EH (cell line): Measurements from ENCODE around the gene STXBP5.
"Not testable (repeated sequence)": the region's sequence is repeated elsewhere in the genome, so short reads cannot be mapped to it uniquely, and the experiment has no call there.

ENCODE experiments used
- DNase-seq: peaks from one replicate; pipeline ENCODE4 v3.0.0-alpha.2; 2015; ENCODE audit warnings: low read depth

STXBP5 gene

DNA sequence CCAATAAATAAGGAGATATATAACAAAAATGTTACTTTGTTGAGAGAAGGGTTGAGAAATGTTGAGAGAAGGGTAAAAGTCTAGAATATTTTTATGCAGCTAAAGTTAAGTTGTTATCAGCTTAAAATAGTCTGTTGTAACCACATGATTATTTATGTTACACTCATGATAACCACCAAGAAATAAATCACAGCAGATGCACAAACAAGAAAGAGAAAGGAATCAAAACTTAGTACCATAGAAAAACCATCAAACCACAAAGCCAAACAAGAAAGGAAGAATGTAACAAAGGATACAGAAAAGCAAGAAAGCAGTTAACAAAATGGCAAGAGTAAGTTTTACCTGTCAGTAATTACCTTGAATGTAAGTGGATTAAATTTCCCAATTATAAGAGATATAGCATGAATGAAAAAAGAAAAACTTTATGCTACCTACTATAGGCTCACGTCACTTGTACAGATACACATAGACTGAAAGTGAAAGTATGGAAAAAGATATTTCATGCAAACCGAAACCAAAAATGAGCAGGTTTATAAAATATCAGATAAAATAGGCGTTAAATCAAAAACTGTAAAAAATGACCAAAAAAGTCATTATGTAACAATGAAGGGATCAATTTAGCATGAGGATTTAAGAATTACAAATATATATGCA lies 93.6 kb downstream of the STXBP5 start:
- DNase-seq = peak; percentile 20

- peak; percentile 18 for DNase-seq
These were observed 94.2 kb downstream of the STXBP5 start for GRCh38 chr6:147298461-147298860.

DNA sequence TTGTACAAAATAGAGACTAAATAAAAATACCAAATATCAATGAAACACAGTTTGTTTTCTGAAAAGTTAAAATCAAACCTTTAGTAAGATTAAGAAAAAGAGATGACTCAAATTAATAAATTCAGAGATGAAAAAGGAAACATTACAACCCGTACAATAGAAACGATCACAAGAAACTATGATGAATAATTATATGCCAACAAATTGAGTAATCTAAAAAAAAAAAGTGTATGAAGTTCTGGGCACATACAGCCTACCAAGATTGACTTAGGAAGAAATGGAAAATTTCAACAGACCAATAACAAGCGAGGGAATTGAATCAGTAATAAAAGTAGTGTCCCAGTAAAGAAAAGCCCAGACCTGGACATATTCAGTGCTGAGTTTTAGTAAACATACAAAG lies 94.8 kb downstream of the STXBP5 start:
- no peak for DNase-seq

DNA sequence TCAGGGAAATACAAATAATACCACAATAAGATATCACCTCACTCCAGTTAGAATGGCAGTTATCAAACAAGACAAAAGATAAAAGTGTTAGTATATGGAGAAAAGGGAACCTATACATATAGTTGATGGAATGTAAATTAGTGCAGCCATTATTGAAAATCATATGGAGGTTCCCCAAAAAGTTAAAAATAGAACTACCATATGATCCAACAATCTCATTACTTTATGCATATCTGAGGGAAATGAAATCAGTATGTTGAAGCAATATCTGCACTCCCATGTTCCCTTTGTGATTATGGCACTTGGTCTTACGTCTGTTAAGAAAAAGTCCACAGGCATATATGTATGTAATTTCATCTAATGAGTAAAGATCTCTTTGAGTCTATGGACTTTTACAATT lies 96.9 kb downstream of the STXBP5 start:
- no peak for DNase-seq

- no peak for DNase-seq
These were observed 99.8 kb downstream of the STXBP5 start for GRCh38 chr6:147304016-147304415.

- no peak for DNase-seq
These were observed 106.3 kb downstream of the STXBP5 start for GRCh38 chr6:147310521-147310920.

- peak; percentile 54 for DNase-seq
These were observed 107.0 kb downstream of the STXBP5 start for GRCh38 chr6:147311218-147311617.

DNA sequence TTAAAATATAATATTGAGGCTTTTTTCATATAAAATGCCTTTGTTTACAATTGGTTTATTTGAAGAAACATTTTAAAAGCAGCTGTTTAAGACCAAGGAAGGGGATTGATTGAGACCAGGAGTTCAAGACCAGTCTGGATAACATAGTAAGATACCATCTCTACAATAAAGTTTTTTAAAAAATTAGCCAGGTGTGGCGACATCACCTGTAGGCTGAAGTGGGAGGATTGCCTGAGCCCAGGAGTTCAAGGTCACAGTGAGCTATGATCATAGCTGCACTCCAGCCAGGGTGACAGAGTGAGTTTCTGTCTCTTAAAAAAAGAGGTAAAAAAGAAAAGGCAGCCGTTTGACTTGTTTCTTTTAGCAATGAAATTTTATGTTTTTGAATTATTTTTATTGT lies 117.0 kb downstream of the STXBP5 start:
- DNase-seq = no peak

GRCh38 chr6:147322299-147323162 lies 118.3 kb downstream of the STXBP5 start:
- peak; percentile 35 for DNase-seq

- DNase-seq = no peak
These were observed 121.3 kb downstream of the STXBP5 start for GRCh38 chr6:147325557-147325956.

GRCh38 chr6:147331401-147331800 lies 127.2 kb downstream of the STXBP5 start:
- DNase-seq = no peak

DNA sequence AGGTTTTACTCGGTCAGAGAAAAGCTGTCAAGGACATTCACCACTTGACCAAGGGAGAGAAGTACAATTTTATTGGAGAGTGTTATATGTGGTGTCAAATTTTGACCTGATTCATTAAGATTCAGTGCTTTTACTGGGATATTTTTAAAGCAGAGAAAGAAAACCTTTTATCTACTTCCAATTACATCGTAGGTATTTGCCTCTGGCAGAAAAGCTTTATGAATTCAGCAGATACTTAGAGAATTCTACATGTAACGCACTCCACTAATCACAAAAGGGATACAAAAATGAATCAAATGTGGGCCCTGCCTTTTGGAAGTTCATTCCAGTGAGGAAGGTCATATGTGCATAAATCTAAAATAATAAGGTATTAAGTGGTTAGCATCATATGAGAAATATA lies 133.7 kb downstream of the STXBP5 start:
- DNase-seq = no peak

DNA sequence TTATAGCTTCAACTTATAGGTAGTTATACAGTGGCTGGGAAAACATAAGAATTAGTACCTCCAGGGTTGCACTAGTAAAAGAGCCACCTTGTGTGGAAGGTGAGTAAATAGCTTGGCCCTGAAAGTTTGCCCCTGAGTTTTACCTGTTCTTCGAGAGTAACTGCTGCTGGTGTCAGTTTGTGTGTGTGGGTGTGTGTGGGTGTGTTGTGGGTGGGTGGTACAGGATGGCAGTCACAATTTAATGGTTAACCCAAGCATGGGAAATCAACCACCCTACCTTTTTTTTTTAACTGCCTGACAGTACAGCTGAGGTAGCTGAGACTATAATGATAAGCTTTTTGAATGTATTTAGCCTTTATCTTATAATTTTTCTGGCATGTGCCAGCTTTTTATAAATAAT lies 137.3 kb downstream of the STXBP5 start:
- no peak for DNase-seq

DNA sequence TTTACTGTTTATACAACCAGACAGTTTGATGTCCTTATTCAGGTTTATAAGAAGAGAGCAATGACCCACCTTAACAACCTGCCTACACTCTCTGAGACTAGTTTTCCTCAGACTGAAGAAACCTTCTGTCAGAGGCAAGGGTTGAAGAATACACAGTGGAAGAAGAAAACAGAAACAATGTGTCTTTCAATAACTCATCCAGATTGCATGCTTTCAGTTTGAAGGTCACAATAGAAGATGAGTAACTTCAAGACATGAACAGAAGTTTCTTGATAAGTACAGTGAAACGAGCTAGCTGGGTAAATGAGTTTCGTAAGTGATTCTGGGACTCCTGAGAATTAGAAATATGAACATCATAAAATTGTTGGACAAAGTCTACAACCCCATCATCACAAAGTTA lies 141.7 kb downstream of the STXBP5 start:
- DNase-seq = no peak

DNA sequence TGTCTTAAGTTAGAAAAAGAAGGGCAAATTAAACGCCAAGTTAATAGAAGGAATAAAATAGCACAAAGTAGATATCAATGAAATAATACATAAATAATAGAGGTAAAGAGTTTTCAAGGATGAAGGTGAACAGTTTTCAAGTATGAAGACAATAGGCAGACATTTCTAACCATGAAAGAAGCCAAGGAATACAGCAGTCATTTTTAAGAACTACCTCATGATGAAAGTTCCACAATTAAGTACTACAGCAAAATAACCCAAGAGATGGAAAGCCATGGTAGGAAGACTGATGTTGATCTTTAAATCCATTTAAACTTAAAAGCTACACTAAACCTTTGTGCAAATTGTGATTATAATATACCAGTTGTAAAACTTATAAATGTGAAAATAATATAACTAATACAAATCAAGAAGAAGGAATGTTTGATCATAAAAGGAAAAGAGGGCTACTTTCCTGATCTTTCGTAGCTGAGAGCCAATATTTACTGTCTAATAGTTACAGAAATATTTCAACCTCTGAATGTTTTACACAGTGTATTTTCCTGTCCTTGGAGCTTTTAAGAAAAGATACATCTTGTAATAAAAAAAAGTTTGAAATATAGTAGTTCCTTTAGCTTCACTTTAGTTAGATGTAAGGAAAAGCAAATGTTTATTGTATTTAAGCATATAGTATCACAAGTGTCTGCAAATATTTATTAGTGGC lies 143.1 kb downstream of the STXBP5 start:
- no peak for DNase-seq

- no peak for DNase-seq
These were observed 143.8 kb downstream of the STXBP5 start for GRCh38 chr6:147347882-147348575.

DNA sequence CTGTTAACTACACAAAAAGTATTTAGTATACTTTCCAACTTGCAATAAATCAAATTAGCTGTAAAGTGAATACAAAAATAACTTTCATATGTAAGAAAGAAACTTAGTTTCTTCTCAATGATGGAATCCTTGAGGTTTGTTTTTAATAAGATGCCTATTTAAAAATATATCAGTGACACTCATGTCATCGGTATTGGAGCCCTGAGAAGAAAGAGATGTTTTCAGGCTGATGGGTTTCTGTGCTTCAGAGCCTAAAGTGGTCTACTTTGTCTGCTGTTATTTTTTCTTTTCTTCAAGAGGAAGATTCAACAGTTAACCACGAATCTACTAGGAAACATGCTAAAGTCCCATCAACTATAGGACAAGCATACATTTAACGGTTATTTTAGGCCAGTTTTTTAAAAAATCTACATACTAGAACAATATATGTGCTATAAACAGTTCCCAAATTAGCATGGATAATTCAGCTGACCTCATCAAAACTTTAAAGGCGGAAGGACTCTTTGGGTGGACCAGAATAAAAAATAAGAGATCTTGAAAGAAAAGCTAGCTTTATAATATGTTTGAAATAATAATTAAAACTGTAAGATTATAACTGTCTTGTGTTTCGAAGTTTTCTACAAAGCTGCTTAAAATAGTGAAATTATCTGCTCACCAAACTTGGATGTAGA lies 157.2 kb downstream of the STXBP5 start:
- peak; percentile 51 for DNase-seq

DNA sequence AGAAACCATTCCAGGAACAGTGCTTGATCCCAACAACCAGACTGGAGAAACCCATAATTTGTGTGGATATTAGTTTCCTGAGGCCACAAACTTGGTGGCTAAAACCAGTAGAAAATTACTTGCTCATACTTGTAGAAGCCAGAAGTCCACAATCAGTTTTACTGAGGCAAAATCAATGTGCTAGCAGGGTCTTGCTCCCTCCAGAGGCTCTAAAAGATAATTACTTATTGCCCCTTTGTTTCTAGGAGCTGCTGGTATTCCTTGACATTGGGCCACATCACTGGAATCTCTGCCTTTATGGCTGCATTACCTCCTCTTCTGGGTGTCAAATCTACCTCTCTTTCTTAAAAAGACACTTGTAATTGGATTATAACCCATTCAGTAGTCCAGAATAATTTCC lies 162.1 kb downstream of the STXBP5 start:
- no peak for DNase-seq

- no peak for DNase-seq
These were observed 167.1 kb downstream of the STXBP5 start for GRCh38 chr6:147371325-147371724.

DNA sequence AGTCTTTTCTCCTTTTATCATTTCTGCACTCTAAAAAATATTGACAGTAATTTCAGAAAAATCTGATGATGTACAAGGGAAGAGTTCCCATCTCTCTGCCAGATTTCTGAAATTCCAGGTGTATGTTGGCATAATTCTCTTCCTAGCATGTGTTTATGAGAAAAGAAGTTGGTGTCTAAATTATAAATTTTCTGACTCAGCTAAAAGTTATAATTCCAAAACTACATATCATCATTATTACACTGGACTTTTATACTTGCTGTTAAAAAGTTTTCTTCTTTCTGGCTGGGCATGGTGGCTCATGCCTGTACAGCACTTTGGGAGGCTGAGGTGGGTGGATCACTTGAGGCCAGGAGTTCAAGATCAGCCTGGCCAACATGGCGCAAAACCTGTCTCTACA lies 168.6 kb downstream of the STXBP5 start:
- DNase-seq = no peak

GRCh38 chr6:147378819-147379218 lies 174.6 kb downstream of the STXBP5 start:
- DNase-seq = no peak

DNA sequence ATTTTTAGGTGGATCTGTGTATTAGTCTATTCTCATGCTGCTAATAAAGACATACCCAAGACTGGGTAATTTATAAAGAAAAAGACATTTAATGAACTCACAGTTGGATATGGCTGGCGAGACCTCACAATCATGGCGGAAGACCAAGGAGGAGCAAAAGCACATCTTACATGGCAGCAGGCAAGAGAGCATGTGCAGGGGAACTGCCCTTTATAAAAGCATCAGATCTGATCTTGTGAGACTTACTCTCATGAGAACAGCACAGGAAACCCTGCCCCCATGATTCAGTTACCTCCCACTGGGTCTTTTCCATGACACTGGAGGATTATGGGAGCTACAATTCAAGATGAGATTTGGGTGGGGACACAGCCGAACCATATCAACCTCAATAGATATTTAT lies 176.6 kb downstream of the STXBP5 start:
- not testable (repeated sequence) for DNase-seq
